ENCODE data around the gene VOPP1. TPM values are rescaled to one million over a fixed set of nuclear protein-coding genes. Genes with fewer than 3 reads are reported as not detected.

The VOPP1 gene
- total and polyA plus RNA-seq, 10 donors: 60.3 to 168 (median 144) TPM

- Histone ChIP-seq H3K4me3 (no peak overlapping the region), H3K27ac (peak overlapping the region in 4 of 8 donors; percentile 49 to 76 (median 66)), H3K4me1 (peaks cover 24 to 100% (median 88%) of the 10 kb centered on the region in 6 donors), H3K27me3 (replicated peaks in 1 of 7) (no peaks in the 10 kb centered on the region), H3K9me3 (no peaks in the 10 kb centered on the region), H3K36me3 (peaks cover 0 to 32% (median 3%) of the 10 kb centered on the region in 6 donors)
- 80 to 90% (median 85%) methylated on average over 11 to 12 of the region's 12 CpGs for WGBS, 5 donors
- DNase-seq: no peak
- intact Hi-C loops (cut with DNase I; ENCODE audit: low total_unique reads): no loop called here
- TF ChIP-seq POLR2A (IDR thresholded peaks at IDR 0.05) (no peak), POLR2AphosphoS5 (IDR thresholded peaks at IDR 0.05) (no peak), CTCF (IDR thresholded peaks at IDR 0.05 in 8 of 11, conservative IDR thresholded peaks at IDR 0.05 in 3 of 11) (no peak)
Measured at GRCh38 chr7:55558962-55559920, 13.1 kb downstream of the VOPP1 start.

GRCh38 chr7:55557666-55558188, 14.6 kb downstream of the VOPP1 start:
- Histone ChIP-seq H3K9me3 (no peaks in the 10 kb centered on the region), H3K36me3 (peaks cover 0 to 38% (median 3%) of the 10 kb centered on the region in 6 donors), H3K4me1 (peaks cover 28 to 100% (median 92%) of the 10 kb centered on the region in 6 donors), H3K27ac (peak overlapping the region in 6 of 8 donors; percentile 15 to 76 (median 55)), H3K4me3 (peak overlapping the region in 1 of 8 donors; percentile 38), H3K27me3 (replicated peaks in 1 of 7) (no peaks in the 10 kb centered on the region)
- WGBS, 5 donors: 40 to 51% (median 44%) methylated on average over 7 of the region's 7 CpGs
- DNase-seq: no peak
- TF ChIP-seq CTCF (IDR thresholded peaks at IDR 0.05 in 8 of 11, conservative IDR thresholded peaks at IDR 0.05 in 3 of 11) (peak in 1 of 11 experiments; percentile 15), POLR2A (IDR thresholded peaks at IDR 0.05) (no peak), POLR2AphosphoS5 (IDR thresholded peaks at IDR 0.05) (peak in 1 of 3 donors; percentile 38)
- intact Hi-C loops (cut with DNase I; ENCODE audit: low total_unique reads): no loop called here

GRCh38 chr7:55556492-55556891, 15.8 kb downstream of the VOPP1 start:
- peaks cover 0 to 38% (median 3%) of the 10 kb centered on the region in 6 donors for H3K36me3 ChIP-seq
- H3K27me3 ChIP-seq (replicated peaks in 1 of 7): no peaks in the 10 kb centered on the region
- H3K4me1 ChIP-seq: peaks cover 28 to 100% (median 92%) of the 10 kb centered on the region in 6 donors
- no peak for DNase-seq
- WGBS, 5 donors: 76 to 86% (median 80%) methylated on average over 3 of the region's 3 CpGs
- no peak overlapping the region for H3K4me3 ChIP-seq
- H3K27ac ChIP-seq: peak overlapping the region in 4 of 8 donors; percentile 49 to 76 (median 66)
- no peaks in the 10 kb centered on the region for H3K9me3 ChIP-seq
- no peak for TF ChIP-seq POLR2AphosphoS5 (IDR thresholded peaks at IDR 0.05)
- TF ChIP-seq POLR2A (IDR thresholded peaks at IDR 0.05): no peak
- no peak for TF ChIP-seq CTCF (IDR thresholded peaks at IDR 0.05 in 8 of 11, conservative IDR thresholded peaks at IDR 0.05 in 3 of 11)
- intact Hi-C loops (cut with DNase I; ENCODE audit: low total_unique reads): no loop called here

GRCh38 chr7:55556031-55556430, 16.3 kb downstream of the VOPP1 start:
- Histone ChIP-seq H3K27ac (peak overlapping the region in 3 of 8 donors; percentile 61 to 76 (median 71)), H3K4me3 (no peak overlapping the region), H3K36me3 (peaks cover 0 to 36% (median 3%) of the 10 kb centered on the region in 6 donors), H3K27me3 (replicated peaks in 1 of 7) (no peaks in the 10 kb centered on the region), H3K4me1 (peaks cover 28 to 100% (median 92%) of the 10 kb centered on the region in 6 donors), H3K9me3 (no peaks in the 10 kb centered on the region)
- no peak for DNase-seq
- peak in 2 of 3 donors; percentile 28 to 47 for TF ChIP-seq POLR2AphosphoS5 (IDR thresholded peaks at IDR 0.05)
- TF ChIP-seq POLR2A (IDR thresholded peaks at IDR 0.05): no peak
- no peak for TF ChIP-seq CTCF (IDR thresholded peaks at IDR 0.05 in 8 of 11, conservative IDR thresholded peaks at IDR 0.05 in 3 of 11)
- 81 to 100% (median 94%) methylated on average over 1 of the region's 1 CpG for WGBS, 5 donors
- intact Hi-C loops (cut with DNase I; ENCODE audit: low total_unique reads): no loop called here

Data from spleen (tissue), 11 donors.